Naive B cell (primary cell): ENCODE results near the gene EIF4G3. TPM values are rescaled to one million over a fixed set of nuclear protein-coding genes. Genes with fewer than 3 reads are reported as not detected.

Experiments
- ATAC-seq, 2 donors: fragments of 150-1000 bp; cut with Tn5 transposase; 2 replicates each; pipeline ENCODE4 v1.10.0; 2021; ENCODE audit warnings: low read depth in 2 of 2, mild to moderate bottlenecking in 2 of 2, moderate library complexity in 2 of 2
- DNase-seq: peaks from one replicate; pipeline ENCODE4 v3.0.0; 2022
- H3K27ac Mint-ChIP-seq, 6 donors: one replicate each; pipeline ENCODE4 v1.8.0; 2020 to 2022; ENCODE audit warnings: mild to moderate bottlenecking in 6 of 6, mixed read lengths in 6 of 6, moderate library complexity in 5 of 6, inconsistent platforms in 2 of 6
- H3K27me3 Mint-ChIP-seq, 3 donors: one replicate each; pipeline ENCODE4 v1.8.0; 2021 to 2022; ENCODE audit warnings: mixed read lengths in 3 of 3, mild to moderate bottlenecking in 1 of 3
- H3K36me3 Mint-ChIP-seq, 2 donors: one replicate each; pipeline ENCODE4 v1.8.0; 2020 to 2022; ENCODE audit warnings: mixed read lengths in 2 of 2, inconsistent platforms in 1 of 2, mild to moderate bottlenecking in 1 of 2
- H3K4me1 Mint-ChIP-seq, 3 donors: one replicate each; pipeline ENCODE4 v1.8.0; 2020 to 2022; ENCODE audit warnings: mixed read lengths in 3 of 3, inconsistent platforms in 1 of 3, mild to moderate bottlenecking in 1 of 3, moderate library complexity in 1 of 3
- H3K4me3 Mint-ChIP-seq, 8 donors: one replicate each; pipeline ENCODE4 v1.8.0; 2020 to 2022; ENCODE audit warnings: mild to moderate bottlenecking in 8 of 8, mixed read lengths in 8 of 8, moderate library complexity in 8 of 8, inconsistent platforms in 2 of 8
- H3K9me3 Mint-ChIP-seq, 7 donors: one replicate each; pipeline ENCODE4 v1.8.0; 2020 to 2022; ENCODE audit warnings: mixed read lengths in 7 of 7, mild to moderate bottlenecking in 5 of 7, inconsistent platforms in 2 of 7, moderate library complexity in 1 of 7
- polyA plus RNA-seq, 6 donors: library from polyadenylated mRNA; unstranded; fragments of 300-500 nt; fragmentation: Illumina TruSeq; gene quantifications; one replicate each; pipeline ENCODE4 v1.2.3, GENCODE V29; 2021; ENCODE audit warnings: low read depth in 6 of 6

The EIF4G3 gene
- polyA plus RNA-seq, 6 donors from 2014 or later, result 12.2 to 29.2 (median 16.0) TPM

GRCh38 chr1:20771780-20772179, 404.9 kb downstream of the EIF4G3 start:
- peaks cover 4 to 6% (median 4%) of the 10 kb centered on the region in 3 donors for H3K4me1 Mint-ChIP-seq
- ATAC-seq, result no peak
- no peaks in the 10 kb centered on the region for H3K9me3 Mint-ChIP-seq
- no peaks in the 10 kb centered on the region for H3K27me3 Mint-ChIP-seq
- H3K4me3 Mint-ChIP-seq, result no peak overlapping the region
- H3K36me3 Mint-ChIP-seq, result peaks cover 0 to 18% of the 10 kb centered on the region in 2 donors
- no peak for DNase-seq
- H3K27ac Mint-ChIP-seq, result no peak overlapping the region

- peaks cover 0 to 13% of the 10 kb centered on the region in 2 donors for H3K36me3 Mint-ChIP-seq
- H3K27me3 Mint-ChIP-seq, result no peaks in the 10 kb centered on the region
- no peak for DNase-seq
- H3K4me3 Mint-ChIP-seq, result no peak overlapping the region
- H3K27ac Mint-ChIP-seq, result peak overlapping the region in 2 of 6 donors; percentile 52 to 69
- no peaks in the 10 kb centered on the region for H3K9me3 Mint-ChIP-seq
- ATAC-seq, result no peak
- peaks cover 0 to 6% (median 0%) of the 10 kb centered on the region in 3 donors for H3K4me1 Mint-ChIP-seq
These were observed 406.2 kb downstream of the EIF4G3 start for GRCh38 chr1:20770314-20771087.

- H3K4me3 Mint-ChIP-seq, result no peak overlapping the region
- peak overlapping the region in 1 of 6 donors; percentile 24 for H3K27ac Mint-ChIP-seq
- DNase-seq, result no peak
- H3K9me3 Mint-ChIP-seq, result no peaks in the 10 kb centered on the region
- H3K27me3 Mint-ChIP-seq, result no peaks in the 10 kb centered on the region
- peaks cover 0 to 2% (median 0%) of the 10 kb centered on the region in 3 donors for H3K4me1 Mint-ChIP-seq
- ATAC-seq, result no peak
- H3K36me3 Mint-ChIP-seq, result peaks cover 13 to 24% of the 10 kb centered on the region in 2 donors
These were observed 409.4 kb downstream of the EIF4G3 start for GRCh38 chr1:20767271-20767670.

- H3K4me3 Mint-ChIP-seq, result no peak overlapping the region
- DNase-seq (no peak), ATAC-seq (no peak)
- H3K9me3 Mint-ChIP-seq, result no peaks in the 10 kb centered on the region
- H3K27ac Mint-ChIP-seq, result no peak overlapping the region
- no peaks in the 10 kb centered on the region for H3K27me3 Mint-ChIP-seq
- H3K4me1 Mint-ChIP-seq, result peaks cover 2 to 9% (median 8%) of the 10 kb centered on the region in 3 donors
- H3K36me3 Mint-ChIP-seq, result peaks cover 28 to 33% of the 10 kb centered on the region in 2 donors
These were observed 413.3 kb downstream of the EIF4G3 start for GRCh38 chr1:20763417-20763816.

- peaks cover 33 to 40% of the 10 kb centered on the region in 2 donors for H3K36me3 Mint-ChIP-seq
- H3K9me3 Mint-ChIP-seq, result no peaks in the 10 kb centered on the region
- no peak overlapping the region for H3K4me3 Mint-ChIP-seq
- H3K27me3 Mint-ChIP-seq, result no peaks in the 10 kb centered on the region
- DNase-seq (no peak), ATAC-seq (no peak)
- H3K4me1 Mint-ChIP-seq, result peaks cover 0 to 9% (median 8%) of the 10 kb centered on the region in 3 donors
- H3K27ac Mint-ChIP-seq, result peak overlapping the region in 1 of 6 donors; percentile 15
These were observed 416.4 kb downstream of the EIF4G3 start for GRCh38 chr1:20760322-20760721.

Other genes starting within 250 kb of the EIF4G3 start
- 10 to 100 TPM in 5 of 6 donors, 1 to 10 TPM in 1; 6.9 to 44.5 (median 20.8) TPM for gene ECE1, start 113.6 kb upstream of the EIF4G3 start, polyA plus RNA-seq